Mesenchymal stem cell (in vitro differentiated cells and primary cell): Measurements from ENCODE around the gene PYGO1.

Experiments used
- DNase-seq: peaks from one replicate; pipeline ENCODE4 v3.0.0-alpha.2; 2013
- H2AFZ ChIP-seq: one replicate; pipeline ENCODE4 v1.6.1; 2013; ENCODE audit warnings: low read depth, mild to moderate bottlenecking, control low read depth, inconsistent platforms, low read length, moderate library complexity
- H2AK5ac ChIP-seq: 2 replicates; pipeline ENCODE4 v1.6.1; 2013; ENCODE audit warnings: low read length, moderate library complexity, mild to moderate bottlenecking, inconsistent platforms; ENCODE audit not compliant: severe bottlenecking
- H2BK120ac ChIP-seq: one replicate; pipeline ENCODE4 v1.6.1; 2013; ENCODE audit warnings: low read depth, mild to moderate bottlenecking, inconsistent platforms, low read length, moderate library complexity
- H2BK12ac ChIP-seq, 2 experiments: one replicate each; pipeline ENCODE4 v1.6.1; 2013; ENCODE audit warnings: inconsistent platforms in 2 of 2, low read length in 2 of 2, mild to moderate bottlenecking in 2 of 2, moderate library complexity in 2 of 2, control low read depth in 1 of 2
- H2BK15ac ChIP-seq: one replicate; pipeline ENCODE4 v1.6.1; 2013; ENCODE audit warnings: mild to moderate bottlenecking, low read depth, inconsistent platforms; ENCODE audit not compliant: poor library complexity, severe bottlenecking
- H2BK5ac ChIP-seq: 2 replicates; pipeline ENCODE4 v1.6.1; 2013; ENCODE audit warnings: low read depth, mild to moderate bottlenecking, low read length, control low read depth, inconsistent platforms; ENCODE audit not compliant: poor library complexity, severe bottlenecking
- H3K14ac ChIP-seq, 2 experiments: one replicate each; pipeline ENCODE4 v1.6.1; 2013; ENCODE audit warnings: inconsistent platforms in 2 of 2, low read length in 2 of 2, control low read depth in 1 of 2, mild to moderate bottlenecking in 1 of 2, moderate library complexity in 1 of 2
- H3K18ac ChIP-seq, 2 experiments: one replicate each; pipeline ENCODE4 v1.6.1; 2013; ENCODE audit warnings: inconsistent platforms in 2 of 2, low read length in 2 of 2, control low read depth in 1 of 2, low read depth in 1 of 2, mild to moderate bottlenecking in 1 of 2
- H3K23ac ChIP-seq, 2 experiments: one replicate each; pipeline ENCODE4 v1.6.1; 2013; ENCODE audit warnings: inconsistent platforms in 2 of 2, low read length in 2 of 2, mild to moderate bottlenecking in 2 of 2, moderate library complexity in 2 of 2, control low read depth in 1 of 2
- H3K27ac ChIP-seq: 2 replicates; pipeline ENCODE4 v1.5.1; 2013; ENCODE audit warnings: mild to moderate bottlenecking, moderate library complexity, low read length, control low read depth, inconsistent platforms; ENCODE audit not compliant: poor library complexity, severe bottlenecking
- H3K27me3 ChIP-seq, 2 experiments: 2 replicates each; pipeline versions ENCODE4 v1.6.1 to v1.7.0; 2013; ENCODE audit warnings: low read length in 2 of 2, mild to moderate bottlenecking in 2 of 2, moderate library complexity in 2 of 2, control low read depth in 1 of 2, inconsistent platforms in 1 of 2; ENCODE audit not compliant: control insufficient read depth in 1 of 2, insufficient read depth in 1 of 2
- H3K36me3 ChIP-seq, 2 experiments: 2 replicates each; pipeline versions ENCODE4 v1.6.1 to v1.7.0; 2013; ENCODE audit warnings: low read length in 2 of 2, control low read depth in 1 of 2, inconsistent platforms in 1 of 2, low read depth in 1 of 2, mild to moderate bottlenecking in 1 of 2; ENCODE audit not compliant: insufficient read depth in 2 of 2, control insufficient read depth in 1 of 2
- H3K4ac ChIP-seq, 2 experiments: one replicate each; pipeline ENCODE4 v1.6.1; 2013; ENCODE audit warnings: inconsistent platforms in 2 of 2, low read length in 2 of 2, mild to moderate bottlenecking in 2 of 2, moderate library complexity in 2 of 2, control low read depth in 1 of 2, low read depth in 1 of 2
- H3K4me1 ChIP-seq: 2 replicates; pipeline ENCODE4 v1.6.1; 2013; ENCODE audit warnings: low read depth, low read length, control low read depth; ENCODE audit not compliant: control insufficient read depth, insufficient read depth
- H3K4me2 ChIP-seq: 2 replicates; pipeline ENCODE4 v1.6.1; 2013; ENCODE audit warnings: low read length, mild to moderate bottlenecking, inconsistent platforms; ENCODE audit not compliant: poor library complexity, severe bottlenecking
- H3K4me3 ChIP-seq, 2 experiments: 2 replicates each; pipeline versions ENCODE4 v1.5.1 to v1.7.0; 2013; ENCODE audit warnings: low read length in 2 of 2, mild to moderate bottlenecking in 2 of 2, control low read depth in 1 of 2, low read depth in 1 of 2; ENCODE audit not compliant: insufficient read depth in 1 of 2
- H3K79me1 ChIP-seq: replicated peaks from 2 replicates; pipeline ENCODE4 v1.6.1; 2013; ENCODE audit warnings: mild to moderate bottlenecking, control low read depth, low read length, inconsistent platforms; ENCODE audit not compliant: poor library complexity, severe bottlenecking
- H3K9ac ChIP-seq: 2 replicates; pipeline ENCODE4 v1.7.0; 2013; ENCODE audit warnings: mild to moderate bottlenecking, low read length, moderate library complexity
- H3K9me3 ChIP-seq: 2 replicates; pipeline ENCODE4 v1.7.0; 2013; ENCODE audit warnings: mild to moderate bottlenecking, low read length; ENCODE audit not compliant: control insufficient read depth
- H4K8ac ChIP-seq: one replicate; pipeline ENCODE4 v1.6.1; 2013; ENCODE audit warnings: inconsistent platforms, mild to moderate bottlenecking, low read length, moderate library complexity
- H4K91ac ChIP-seq: one replicate; pipeline ENCODE4 v1.6.1; 2013; ENCODE audit warnings: mild to moderate bottlenecking, low read length, inconsistent platforms
- WGBS: methylation state at CpG from one replicate; pipeline ENCODE4 v1.1.7; 2013; ENCODE audit warnings: mixed read lengths; 5-methylcytosine and 5-hydroxymethylcytosine counted together

Gene PYGO1

GRCh38 chr15:55522742-55523450 is 65.2 kb downstream of the PYGO1 start:
- no peak overlapping the region for H3K14ac ChIP-seq
- H2BK12ac ChIP-seq: no peak overlapping the region
- no peak overlapping the region for H2BK5ac ChIP-seq
- H3K9ac ChIP-seq: no peak overlapping the region
- H3K23ac ChIP-seq: no peak overlapping the region
- H2AFZ ChIP-seq: no peak overlapping the region
- H2BK120ac ChIP-seq: no peak overlapping the region
- H2AK5ac ChIP-seq: no peak overlapping the region
- H3K36me3 ChIP-seq: no peaks in the 10 kb centered on the region
- no peak overlapping the region for H3K4me2 ChIP-seq
- no peak for DNase-seq
- H3K4me1 ChIP-seq: no peaks in the 10 kb centered on the region
- H3K27ac ChIP-seq: no peak overlapping the region
- H3K4ac ChIP-seq: no peak overlapping the region
- no peak overlapping the region for H3K4me3 ChIP-seq
- H3K27me3 ChIP-seq: peaks cover 0 to 13% of the 10 kb centered on the region in 2 experiments
- H4K91ac ChIP-seq: no peak overlapping the region
- no peaks in the 10 kb centered on the region for H3K9me3 ChIP-seq
- H3K79me1 ChIP-seq: no peaks in the 10 kb centered on the region
- no peak overlapping the region for H2BK15ac ChIP-seq
- 92% methylated on average over 2 of the region's 3 CpGs for WGBS
- no peak overlapping the region for H3K18ac ChIP-seq
- no peak overlapping the region for H4K8ac ChIP-seq

- Histone ChIP-seq H3K4me1 (no peaks in the 10 kb centered on the region), H4K8ac (no peak overlapping the region), H2BK12ac (no peak overlapping the region), H2AK5ac (no peak overlapping the region), H3K4me2 (no peak overlapping the region), H2BK5ac (no peak overlapping the region), H2BK120ac (no peak overlapping the region), H3K4ac (no peak overlapping the region), H3K36me3 (no peaks in the 10 kb centered on the region), H3K9ac (no peak overlapping the region), H4K91ac (no peak overlapping the region), H3K4me3 (no peak overlapping the region), H2AFZ (no peak overlapping the region), H2BK15ac (no peak overlapping the region), H3K9me3 (no peaks in the 10 kb centered on the region), H3K18ac (no peak overlapping the region), H3K27ac (no peak overlapping the region), H3K79me1 (no peaks in the 10 kb centered on the region), H3K14ac (no peak overlapping the region), H3K23ac (no peak overlapping the region), H3K27me3 (peaks cover 0 to 12% of the 10 kb centered on the region in 2 experiments)
- DNase-seq: no peak
- no CpG with 5 or more reads among the region's 2 CpGs for WGBS
These were observed 69.5 kb downstream of the PYGO1 start for GRCh38 chr15:55518641-55519040.

GRCh38 chr15:55518009-55518408 is 70.1 kb downstream of the PYGO1 start:
- no peak for DNase-seq
- H3K14ac ChIP-seq: no peak overlapping the region
- H3K27ac ChIP-seq: no peak overlapping the region
- no peak overlapping the region for H3K4me2 ChIP-seq
- H4K91ac ChIP-seq: no peak overlapping the region
- peaks cover 0 to 7% of the 10 kb centered on the region in 2 experiments for H3K27me3 ChIP-seq
- no peak overlapping the region for H3K18ac ChIP-seq
- no peaks in the 10 kb centered on the region for H3K79me1 ChIP-seq
- H3K4me1 ChIP-seq: no peaks in the 10 kb centered on the region
- no peak overlapping the region for H2BK5ac ChIP-seq
- no peak overlapping the region for H3K9ac ChIP-seq
- H3K4me3 ChIP-seq: no peak overlapping the region
- H2BK12ac ChIP-seq: no peak overlapping the region
- H2AK5ac ChIP-seq: no peak overlapping the region
- H3K4ac ChIP-seq: no peak overlapping the region
- no peak overlapping the region for H2BK15ac ChIP-seq
- no peak overlapping the region for H3K23ac ChIP-seq
- no peak overlapping the region for H2BK120ac ChIP-seq
- H2AFZ ChIP-seq: no peak overlapping the region
- no peaks in the 10 kb centered on the region for H3K9me3 ChIP-seq
- H4K8ac ChIP-seq: no peak overlapping the region
- H3K36me3 ChIP-seq: no peaks in the 10 kb centered on the region
- 97% methylated on average over 3 of the region's 3 CpGs for WGBS

GRCh38 chr15:55515991-55516776 is 72.0 kb downstream of the PYGO1 start:
- Histone ChIP-seq H2BK15ac (no peak overlapping the region), H3K18ac (no peak overlapping the region), H2AFZ (no peak overlapping the region), H2BK120ac (no peak overlapping the region), H3K79me1 (no peaks in the 10 kb centered on the region), H2BK5ac (no peak overlapping the region), H2AK5ac (no peak overlapping the region), H3K23ac (no peak overlapping the region), H3K4me3 (no peak overlapping the region), H3K4ac (no peak overlapping the region), H4K91ac (no peak overlapping the region), H2BK12ac (no peak overlapping the region), H3K4me2 (no peak overlapping the region), H3K36me3 (no peaks in the 10 kb centered on the region), H3K27ac (no peak overlapping the region), H3K9me3 (no peaks in the 10 kb centered on the region), H4K8ac (no peak overlapping the region), H3K4me1 (no peaks in the 10 kb centered on the region), H3K14ac (no peak overlapping the region), H3K27me3 (no peaks in the 10 kb centered on the region), H3K9ac (no peak overlapping the region)
- 97% methylated on average over 10 of the region's 12 CpGs for WGBS
- no peak for DNase-seq
